SK-N-SH (cell line): ENCODE measurements around the gene ID4. TPM values are rescaled to one million over a fixed set of nuclear protein-coding genes. Genes with fewer than 3 reads are reported as not detected.

ENCODE experiments used
- CTCF ChIA-PET: fragments of 300-600, 350-600 bp; formaldehyde crosslinking; extraction: SDS; loops from one replicate; lab custom pipeline; 2021; lab: Yijun Ruan, JAX
- POLR2A ChIA-PET: fragments of 350-600 bp; sonication (Branson Sonifier 250); formaldehyde crosslinking; extraction: SDS; loops from one replicate; lab custom pipeline; 2020; ENCODE audit warnings: antibody characterized with exemption, inconsistent platforms; lab: Yijun Ruan, JAX
- DNase-seq: peaks from one replicate; pipeline ENCODE4 v3.0.0; 2012
- H2AFZ ChIP-seq: fragments of 200-600 bp; sonication (generic); 2 replicates; pipeline ENCODE4 v1.8.1; 2016; ENCODE audit warnings: antibody characterized with exemption, mild to moderate bottlenecking, low read depth
- H3F3A ChIP-seq: fragments of 200-600 bp; sonication (generic); replicated peaks from 2 replicates; pipeline ENCODE3; 2016; ENCODE audit warnings: antibody characterized with exemption, mild to moderate bottlenecking; ENCODE audit not compliant: insufficient read depth
- H3K27ac ChIP-seq, 2 experiments: fragments of 200-500 bp in 1 of 2; fragments of 200-600 bp in 1 of 2; sonication (Bioruptor generic) in 1 of 2; sonication (generic), shearing (Covaris generic) in 1 of 2; 2 replicates each; pipeline versions ENCODE4 v1.5.1 to v1.6.1; 2014 to 2016; ENCODE audit warnings: low read depth in 2 of 2, inconsistent platforms in 1 of 2, low read length in 1 of 2, mild to moderate bottlenecking in 1 of 2, mixed read lengths in 1 of 2
- H3K27me3 ChIP-seq: fragments of 200-600 bp; sonication (generic), shearing (Covaris generic); 2 replicates; pipeline ENCODE4 v1.6.1; 2016; ENCODE audit warnings: mixed run types; ENCODE audit not compliant: insufficient read depth
- H3K36me3 ChIP-seq, 2 experiments: fragments of 200-500 bp in 1 of 2; fragments of 200-600 bp in 1 of 2; sonication (Bioruptor generic) in 1 of 2; sonication (generic) in 1 of 2; replicated peaks in 1 of 2; 2 replicates each; pipeline versions ENCODE3 to v1.5.1; 2014 to 2016; ENCODE audit warnings: low read length in 1 of 2, mild to moderate bottlenecking in 1 of 2; ENCODE audit not compliant: insufficient read depth in 2 of 2, control insufficient read depth in 1 of 2
- H3K4me1 ChIP-seq, 2 experiments: fragments of 200-500 bp in 1 of 2; fragments of 200-600 bp in 1 of 2; sonication (Bioruptor generic) in 1 of 2; sonication (generic), shearing (Covaris generic) in 1 of 2; 2 replicates each; pipeline versions ENCODE4 v1.5.1 to v1.6.1; 2014 to 2016; ENCODE audit warnings: low read depth in 1 of 2, low read length in 1 of 2, mixed run types in 1 of 2; ENCODE audit not compliant: insufficient read depth in 2 of 2, control insufficient read depth in 1 of 2
- H3K4me2 ChIP-seq: fragments of 200-600 bp; sonication (generic), shearing (Covaris generic); 2 replicates; pipeline ENCODE4 v1.6.1; 2017; ENCODE audit warnings: mixed run types
- H3K4me3 ChIP-seq, 2 experiments: fragments of 200-500 bp in 1 of 2; fragments of 200-600 bp in 1 of 2; sonication (Bioruptor generic) in 1 of 2; sonication (generic), shearing (Covaris generic) in 1 of 2; 2 replicates each; pipeline versions ENCODE4 v1.5.1 to v1.8.1; 2014 to 2016; ENCODE audit warnings: low read depth in 2 of 2, inconsistent platforms in 1 of 2, low read length in 1 of 2, mild to moderate bottlenecking in 1 of 2, mixed read lengths in 1 of 2, moderate library complexity in 1 of 2
- H3K79me2 ChIP-seq: fragments of 200-600 bp; sonication (generic); 2 replicates; pipeline ENCODE4 v1.8.1; 2017; ENCODE audit warnings: mild to moderate bottlenecking; ENCODE audit not compliant: insufficient read depth
- H3K9ac ChIP-seq: fragments of 200-600 bp; sonication (generic); 2 replicates; pipeline ENCODE4 v1.6.1; 2017; ENCODE audit warnings: mixed run types
- H3K9me2 ChIP-seq: fragments of 200-600 bp; sonication (generic); 2 replicates; pipeline ENCODE4 v1.6.1; 2017; ENCODE audit warnings: mixed run types
- H3K9me3 ChIP-seq: fragments of 200-600 bp; sonication (generic); 2 replicates; pipeline ENCODE4 v1.6.1; 2017; ENCODE audit warnings: mixed run types, mild to moderate bottlenecking, moderate library complexity
- H4K20me1 ChIP-seq: fragments of 200-600 bp; sonication (generic); 2 replicates; pipeline ENCODE4 v1.6.1; 2017; ENCODE audit warnings: mild to moderate bottlenecking, mixed run types; ENCODE audit not compliant: insufficient read depth
- EP300 ChIP-seq, 2 experiments: IDR thresholded peaks; 2 replicates each; pipeline versions ENCODE4 v1.4.0 to v1.6.1; 2012; ENCODE audit warnings: borderline replicate concordance in 1 of 2, low read depth in 1 of 2, low read length in 1 of 2
- FOSL2 ChIP-seq: IDR thresholded peaks from 2 replicates; pipeline ENCODE4 v1.4.0; 2012; ENCODE audit warnings: low read depth, mild to moderate bottlenecking, moderate library complexity, borderline replicate concordance
- FOXJ3 ChIP-seq: sonication (generic); formaldehyde crosslinking; IDR thresholded peaks from 2 replicates; pipeline ENCODE4 v1.5.1; 2020; ENCODE audit warnings: mild to moderate bottlenecking, missing genetic modification reagents
- GABPA ChIP-seq: IDR thresholded peaks from 2 replicates; pipeline ENCODE4 v1.4.0; 2012; ENCODE audit warnings: low read depth, mild to moderate bottlenecking
- GATA2 ChIP-seq: sonication (generic); formaldehyde crosslinking; IDR thresholded peaks from 2 replicates; pipeline ENCODE4 v1.5.0; 2020; ENCODE audit warnings: mild to moderate bottlenecking, missing genetic modification reagents
- POLR2AphosphoS5 ChIP-seq: IDR thresholded peaks from 2 replicates; pipeline ENCODE4 v1.6.1; 2012; ENCODE audit warnings: low read depth, low read length
- RAD21 ChIP-seq: IDR thresholded peaks from 2 replicates; pipeline ENCODE4 v1.6.1; 2012; ENCODE audit warnings: mild to moderate bottlenecking, low read length
- RFX5 ChIP-seq: IDR thresholded peaks from 2 replicates; pipeline ENCODE4 v1.6.1; 2012; ENCODE audit warnings: mild to moderate bottlenecking, improper control_type of control experiment, low read length
- SIN3A ChIP-seq: IDR thresholded peaks from 2 replicates; pipeline ENCODE4 v1.6.1; 2012; ENCODE audit warnings: low read depth, mild to moderate bottlenecking, low read length, moderate library complexity, borderline replicate concordance
- SMC3 ChIP-seq: IDR thresholded peaks from 2 replicates; pipeline ENCODE4 v1.6.1; 2012; ENCODE audit warnings: low read depth, low read length, improper control_type of control experiment
- TAF1 ChIP-seq: IDR thresholded peaks from 2 replicates; pipeline ENCODE4 v1.6.1; 2012; ENCODE audit warnings: low read depth, mild to moderate bottlenecking, low read length, moderate library complexity, borderline replicate concordance
- TCF12 ChIP-seq: IDR thresholded peaks from 2 replicates; pipeline ENCODE4 v1.4.0; 2012
- USF1 ChIP-seq: IDR thresholded peaks from 2 replicates; pipeline ENCODE4 v1.4.0; 2012; ENCODE audit warnings: low read depth, borderline replicate concordance
- WGBS: methylation state at CpG from one replicate; pipeline ENCODE4 v1.1.6; 2017; ENCODE audit warnings: low lambda C conversion rate; 5-methylcytosine and 5-hydroxymethylcytosine counted together
- polyA plus RNA-seq, 3 experiments: library from polyadenylated mRNA; depleted of rRNA; stranded (reverse); fragments of >200 nt; gene quantifications; 2 replicates each; pipeline ENCODE4 v1.2.3, GENCODE V29; 2012
- TF ChIP-seq, protein P1 (sequence below): fragments of 150-350 bp; IDR thresholded peaks from 2 replicates; pipeline ENCODE4 v1.6.1; 2017; ENCODE audit warnings: antibody characterized with exemption, low read length, low read depth, borderline replicate concordance
- TF ChIP-seq, protein P2 (sequence below): IDR thresholded peaks from 2 replicates; pipeline ENCODE4 v1.6.1; 2012; ENCODE audit warnings: mild to moderate bottlenecking, low read depth, low read length, moderate library complexity
- TF ChIP-seq, protein P3 (sequence below): IDR thresholded peaks from 2 replicates; pipeline ENCODE4 v1.4.0; 2012; ENCODE audit warnings: low read depth, borderline replicate concordance

The ID4 gene
- polyA plus RNA-seq, 1 of the 3 experiments (the other 2 are of a cell fraction) = 4.9 TPM

GRCh38 chr6:19833947-19834346, 3.2 kb upstream of the ID4 start:
- TF ChIP-seq SMC3 (no peak), RFX5 (no peak), TAF1 (no peak)
- TF ChIP-seq, protein P1, sequence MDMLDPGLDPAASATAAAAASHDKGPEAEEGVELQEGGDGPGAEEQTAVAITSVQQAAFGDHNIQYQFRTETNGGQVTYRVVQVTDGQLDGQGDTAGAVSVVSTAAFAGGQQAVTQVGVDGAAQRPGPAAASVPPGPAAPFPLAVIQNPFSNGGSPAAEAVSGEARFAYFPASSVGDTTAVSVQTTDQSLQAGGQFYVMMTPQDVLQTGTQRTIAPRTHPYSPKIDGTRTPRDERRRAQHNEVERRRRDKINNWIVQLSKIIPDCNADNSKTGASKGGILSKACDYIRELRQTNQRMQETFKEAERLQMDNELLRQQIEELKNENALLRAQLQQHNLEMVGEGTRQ = no peak
- Histone ChIP-seq H3K36me3 (no peaks in the 10 kb centered on the region), H3K4me3 (no peak overlapping the region), H3K4me1 (no peaks in the 10 kb centered on the region; a peak in 1 of 4 replicates), H4K20me1 (peaks cover 7% of the 10 kb centered on the region), H3K4me2 (no peak overlapping the region), H3K9me3 (no peaks in the 10 kb centered on the region), H3K27ac (no peak overlapping the region), H3K27me3 (no peaks in the 10 kb centered on the region; the same call in 1 of the 2 replicates), H2AFZ (no peak overlapping the region), H3K9ac (no peak overlapping the region), H3K9me2 (no peaks in the 10 kb centered on the region), H3K79me2 (peaks cover 9% of the 10 kb centered on the region), H3F3A (no peaks in the 10 kb centered on the region)
- 24% methylated on average over 5 of the region's 5 CpGs for WGBS
- DNase-seq = no peak
- POLR2A ChIA-PET = no interaction called here
- CTCF ChIA-PET = interaction anchor here (1.0 kb wide), 1 partner anchor 17 kb away, joined by 3 read pairs; no protein-coding TSS in a partner anchor

GRCh38 chr6:19834858-19835257, 2.3 kb upstream of the ID4 start:
- no peak for DNase-seq
- Histone ChIP-seq H3F3A (no peaks in the 10 kb centered on the region), H3K36me3 (peaks cover 0 to 1% of the 10 kb centered on the region in 2 experiments), H3K4me3 (no peak overlapping the region)
- TF ChIP-seq, protein P2, sequence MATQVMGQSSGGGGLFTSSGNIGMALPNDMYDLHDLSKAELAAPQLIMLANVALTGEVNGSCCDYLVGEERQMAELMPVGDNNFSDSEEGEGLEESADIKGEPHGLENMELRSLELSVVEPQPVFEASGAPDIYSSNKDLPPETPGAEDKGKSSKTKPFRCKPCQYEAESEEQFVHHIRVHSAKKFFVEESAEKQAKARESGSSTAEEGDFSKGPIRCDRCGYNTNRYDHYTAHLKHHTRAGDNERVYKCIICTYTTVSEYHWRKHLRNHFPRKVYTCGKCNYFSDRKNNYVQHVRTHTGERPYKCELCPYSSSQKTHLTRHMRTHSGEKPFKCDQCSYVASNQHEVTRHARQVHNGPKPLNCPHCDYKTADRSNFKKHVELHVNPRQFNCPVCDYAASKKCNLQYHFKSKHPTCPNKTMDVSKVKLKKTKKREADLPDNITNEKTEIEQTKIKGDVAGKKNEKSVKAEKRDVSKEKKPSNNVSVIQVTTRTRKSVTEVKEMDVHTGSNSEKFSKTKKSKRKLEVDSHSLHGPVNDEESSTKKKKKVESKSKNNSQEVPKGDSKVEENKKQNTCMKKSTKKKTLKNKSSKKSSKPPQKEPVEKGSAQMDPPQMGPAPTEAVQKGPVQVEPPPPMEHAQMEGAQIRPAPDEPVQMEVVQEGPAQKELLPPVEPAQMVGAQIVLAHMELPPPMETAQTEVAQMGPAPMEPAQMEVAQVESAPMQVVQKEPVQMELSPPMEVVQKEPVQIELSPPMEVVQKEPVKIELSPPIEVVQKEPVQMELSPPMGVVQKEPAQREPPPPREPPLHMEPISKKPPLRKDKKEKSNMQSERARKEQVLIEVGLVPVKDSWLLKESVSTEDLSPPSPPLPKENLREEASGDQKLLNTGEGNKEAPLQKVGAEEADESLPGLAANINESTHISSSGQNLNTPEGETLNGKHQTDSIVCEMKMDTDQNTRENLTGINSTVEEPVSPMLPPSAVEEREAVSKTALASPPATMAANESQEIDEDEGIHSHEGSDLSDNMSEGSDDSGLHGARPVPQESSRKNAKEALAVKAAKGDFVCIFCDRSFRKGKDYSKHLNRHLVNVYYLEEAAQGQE = no peak
- no peak for TF ChIP-seq GATA2 (CRISPR knock-in tag)
- no peak for TF ChIP-seq FOSL2
- no peak for TF ChIP-seq EP300 (IDR thresholded peaks at IDR 0.05; ENCODE audit: borderline replicate concordance in 1 of 2, low read depth in 1 of 2, low read length in 1 of 2)
- TF ChIP-seq RAD21 = no peak
- TF ChIP-seq USF1 = no peak
- TF ChIP-seq TCF12 = no peak
- no peak for TF ChIP-seq SIN3A
- TF ChIP-seq GABPA = no peak
- TF ChIP-seq FOXJ3 (CRISPR knock-in tag) = no peak
- no peak for TF ChIP-seq POLR2AphosphoS5
- TF ChIP-seq, protein P3, sequence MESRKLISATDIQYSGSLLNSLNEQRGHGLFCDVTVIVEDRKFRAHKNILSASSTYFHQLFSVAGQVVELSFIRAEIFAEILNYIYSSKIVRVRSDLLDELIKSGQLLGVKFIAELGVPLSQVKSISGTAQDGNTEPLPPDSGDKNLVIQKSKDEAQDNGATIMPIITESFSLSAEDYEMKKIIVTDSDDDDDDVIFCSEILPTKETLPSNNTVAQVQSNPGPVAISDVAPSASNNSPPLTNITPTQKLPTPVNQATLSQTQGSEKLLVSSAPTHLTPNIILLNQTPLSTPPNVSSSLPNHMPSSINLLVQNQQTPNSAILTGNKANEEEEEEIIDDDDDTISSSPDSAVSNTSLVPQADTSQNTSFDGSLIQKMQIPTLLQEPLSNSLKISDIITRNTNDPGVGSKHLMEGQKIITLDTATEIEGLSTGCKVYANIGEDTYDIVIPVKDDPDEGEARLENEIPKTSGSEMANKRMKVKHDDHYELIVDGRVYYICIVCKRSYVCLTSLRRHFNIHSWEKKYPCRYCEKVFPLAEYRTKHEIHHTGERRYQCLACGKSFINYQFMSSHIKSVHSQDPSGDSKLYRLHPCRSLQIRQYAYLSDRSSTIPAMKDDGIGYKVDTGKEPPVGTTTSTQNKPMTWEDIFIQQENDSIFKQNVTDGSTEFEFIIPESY = no peak
- TF ChIP-seq, all 33 proteins: peak for 0
- Histone ChIP-seq H3K9ac (no peak overlapping the region), H3K27ac (no peak overlapping the region), H3K9me2 (no peaks in the 10 kb centered on the region), H3K9me3 (no peaks in the 10 kb centered on the region), H3K4me2 (no peak overlapping the region), H2AFZ (no peak overlapping the region), H3K79me2 (peaks cover 16% of the 10 kb centered on the region), H3K4me1 (no peaks in the 10 kb centered on the region; a peak in 1 of 4 replicates), H3K27me3 (no peaks in the 10 kb centered on the region; the same call in 1 of the 2 replicates), H4K20me1 (peaks cover 14% of the 10 kb centered on the region)
- CTCF ChIA-PET = no interaction called here
- 39% methylated on average over 5 of the region's 5 CpGs for WGBS
- POLR2A ChIA-PET = no interaction called here
